WTC11 (cell line): Measurements from ENCODE around the gene WNT5A. TPM values are rescaled to one million over a fixed set of nuclear protein-coding genes. Genes with fewer than 3 reads are reported as not detected.

Experiments
- ATAC-seq: fragments of 200-7000 bp; cut with Tn5 transposase; 2 replicates; pipeline ENCODE4 v1.10.0; 2021; ENCODE audit warnings: mild to moderate bottlenecking, moderate library complexity
- CTCF ChIA-PET: fragments of 300-600 bp; sonication (Branson Sonifier 250); formaldehyde crosslinking; loops from one replicate; lab custom pipeline; 2021; ENCODE audit warnings: antibody characterized with exemption; lab: Charles Lee
- POLR2A ChIA-PET: fragments of 350-600 bp; sonication (Branson Sonifier 250); formaldehyde crosslinking; loops from one replicate; lab custom pipeline; 2021; ENCODE audit warnings: antibody characterized with exemption; lab: Charles Lee
- DNase-seq: peaks from one replicate; pipeline ENCODE4 v3.0.0; 2021; ENCODE audit warnings: low spot score
- H3K27ac Mint-ChIP-seq: 2 replicates; pipeline ENCODE4 v1.8.0; 2021; ENCODE audit warnings: mixed read lengths
- H3K27me3 Mint-ChIP-seq: 2 replicates; pipeline ENCODE4 v1.8.0; 2021; ENCODE audit warnings: low read depth, mild to moderate bottlenecking, moderate library complexity, mixed read lengths
- H3K36me3 Mint-ChIP-seq: 2 replicates; pipeline ENCODE4 v1.8.0; 2021; ENCODE audit warnings: mixed read lengths
- H3K4me1 Mint-ChIP-seq: 2 replicates; pipeline ENCODE4 v1.8.0; 2022; ENCODE audit warnings: mixed read lengths
- H3K4me3 Mint-ChIP-seq: 2 replicates; pipeline ENCODE4 v1.8.0; 2021; ENCODE audit warnings: mild to moderate bottlenecking, moderate library complexity, mixed read lengths
- H3K9me3 Mint-ChIP-seq: 2 replicates; pipeline ENCODE4 v1.8.0; 2021; ENCODE audit warnings: mixed read lengths
- AR ChIP-seq: fragments of 250-450 bp; sonication (Bioruptor Pico); IDR thresholded peaks from 2 replicates; pipeline ENCODE4 v1.9.0; 2021; ENCODE audit warnings: mild to moderate bottlenecking
- ATF1 ChIP-seq: sonication (generic); formaldehyde crosslinking; IDR thresholded peaks from 2 replicates; pipeline ENCODE4 v1.8.1; 2023; ENCODE audit warnings: mild to moderate bottlenecking, moderate library complexity, missing genetic modification reagents
- CDX4 ChIP-seq: fragments of 250-450 bp; sonication (Bioruptor Pico); IDR thresholded peaks from 2 replicates; pipeline ENCODE4 v1.9.0; 2021; ENCODE audit warnings: moderate library complexity, mild to moderate bottlenecking, inconsistent platforms, borderline replicate concordance
- CREB1 ChIP-seq: sonication (generic); formaldehyde crosslinking; IDR thresholded peaks from 2 replicates; pipeline ENCODE4 v1.8.0; 2023; ENCODE audit warnings: mild to moderate bottlenecking, missing genetic modification reagents
- E2F4 ChIP-seq: sonication (generic); formaldehyde crosslinking; IDR thresholded peaks from 2 replicates; pipeline ENCODE4 v1.8.1; 2022; ENCODE audit warnings: low read depth, mild to moderate bottlenecking, moderate library complexity, missing genetic modification reagents, borderline replicate concordance
- E2F5 ChIP-seq: sonication (generic); formaldehyde crosslinking; IDR thresholded peaks from 2 replicates; pipeline ENCODE4 v1.8.1; 2022; ENCODE audit warnings: mild to moderate bottlenecking, moderate library complexity, missing genetic modification reagents
- FOXP1 ChIP-seq: sonication (generic); formaldehyde crosslinking; IDR thresholded peaks from 2 replicates; pipeline ENCODE4 v1.8.0; 2022; ENCODE audit warnings: missing genetic modification reagents, mild to moderate bottlenecking, moderate library complexity, borderline replicate concordance
- GTF2I ChIP-seq: fragments of 250-450 bp; sonication (Bioruptor Pico); conservative IDR thresholded peaks from 2 replicates; pipeline ENCODE4 v1.4.0; 2021; ENCODE audit warnings: mild to moderate bottlenecking
- IRF2 ChIP-seq: sonication (generic); formaldehyde crosslinking; IDR thresholded peaks from 2 replicates; pipeline ENCODE4 v1.8.0; 2022; ENCODE audit warnings: low read depth, missing genetic modification reagents, borderline replicate concordance
- KAT7 ChIP-seq: sonication (generic); formaldehyde crosslinking; IDR thresholded peaks from 2 replicates; pipeline ENCODE4 v1.8.1; 2023; ENCODE audit warnings: missing genetic modification reagents, mild to moderate bottlenecking, borderline replicate concordance
- NR1H2 ChIP-seq: sonication (generic); formaldehyde crosslinking; IDR thresholded peaks from 2 replicates; pipeline ENCODE4 v1.9.0; 2021; ENCODE audit warnings: mild to moderate bottlenecking, moderate library complexity, missing genetic modification reagents
- NR3C1 ChIP-seq: sonication (generic); formaldehyde crosslinking; conservative IDR thresholded peaks from 2 replicates; pipeline ENCODE4 v1.8.1; 2023; ENCODE audit warnings: low read depth, mild to moderate bottlenecking, missing genetic modification reagents
- STAT6 ChIP-seq: sonication (generic); formaldehyde crosslinking; conservative IDR thresholded peaks from 2 replicates; pipeline ENCODE4 v1.8.1; 2023; ENCODE audit warnings: mild to moderate bottlenecking, low read depth, missing genetic modification reagents, moderate library complexity
- USF2 ChIP-seq: sonication (generic); formaldehyde crosslinking; IDR thresholded peaks from 2 replicates; pipeline ENCODE4 v1.8.1; 2023; ENCODE audit warnings: mild to moderate bottlenecking, missing genetic modification reagents, moderate library complexity
- ZBTB43 ChIP-seq: sonication (generic); formaldehyde crosslinking; IDR thresholded peaks from 2 replicates; pipeline ENCODE4 v1.8.1; 2023; ENCODE audit warnings: mild to moderate bottlenecking, missing genetic modification reagents
- ZNF219 ChIP-seq: sonication (generic); formaldehyde crosslinking; IDR thresholded peaks from 2 replicates; pipeline ENCODE4 v1.8.0; 2023; ENCODE audit warnings: missing genetic modification reagents, mild to moderate bottlenecking, borderline replicate concordance
- ZNF281 ChIP-seq: sonication (generic); formaldehyde crosslinking; IDR thresholded peaks from 2 replicates; pipeline ENCODE4 v1.8.0; 2023; ENCODE audit warnings: mild to moderate bottlenecking, missing genetic modification reagents
- total RNA-seq: library from RNA; stranded (reverse); gene quantifications from 3 replicates; pipeline ENCODE4 v1.2.3, GENCODE V29; 2021

The WNT5A gene
- total RNA-seq, 1 experiment from 2014 or later, result 10.6 TPM

GRCh38 chr3:55501905-55502304 lies 14.8 kb upstream of the WNT5A start:
- DNase-seq (no peak), ATAC-seq (no peak)
- POLR2A ChIA-PET, result no interaction called here
- Mint-ChIP-seq H3K4me1 (peaks cover 5% of the 10 kb centered on the region; the same call in 1 of the 2 replicates), H3K4me3 (no peak overlapping the region), H3K27ac (no peak overlapping the region), H3K27me3 (no peaks in the 10 kb centered on the region), H3K9me3 (no peaks in the 10 kb centered on the region), H3K36me3 (no peaks in the 10 kb centered on the region)
- CTCF ChIA-PET, result interaction anchor here (1.5 kb wide), 1 partner anchor 220 kb away, joined by 4 read pairs; no protein-coding TSS in a partner anchor
- TF ChIP-seq STAT6 (CRISPR knock-in tag), result no peak
- no peak for TF ChIP-seq ZNF219 (CRISPR knock-in tag)
- TF ChIP-seq IRF2, result no peak
- TF ChIP-seq E2F5 (CRISPR knock-in tag), result no peak
- no peak for TF ChIP-seq CDX4 (CRISPR knock-in tag)
- TF ChIP-seq CREB1 (CRISPR knock-in tag), result no peak
- no peak for TF ChIP-seq AR (CRISPR knock-in tag)
- no peak for TF ChIP-seq USF2 (CRISPR knock-in tag)
- TF ChIP-seq E2F4 (CRISPR knock-in tag), result no peak
- no peak for TF ChIP-seq NR1H2
- no peak for TF ChIP-seq ZBTB43 (CRISPR knock-in tag)
- TF ChIP-seq FOXP1, result no peak

- no peak for ATAC-seq
- Mint-ChIP-seq H3K27ac (no peak overlapping the region), H3K9me3 (no peaks in the 10 kb centered on the region), H3K27me3 (no peaks in the 10 kb centered on the region), H3K4me1 (peaks cover 5% of the 10 kb centered on the region; the same call in 1 of the 2 replicates), H3K36me3 (no peaks in the 10 kb centered on the region), H3K4me3 (no peak overlapping the region)
- ChIA-PET POLR2A (no interaction called here), CTCF (no interaction called here)
- no peak for DNase-seq
- TF ChIP-seq NR3C1 (CRISPR knock-in tag) (no peak), ATF1 (CRISPR knock-in tag) (no peak), KAT7 (CRISPR knock-in tag) (no peak), GTF2I (CRISPR knock-in tag) (no peak), ZNF281 (CRISPR knock-in tag) (no peak)
Measured at GRCh38 chr3:55500555-55501330, 13.6 kb upstream of the WNT5A start.
